HL-60 (cell line): Measurements from ENCODE around the gene CEP78.
A peak's percentile ranks its signal among the peaks of the same experiment; 100 is the strongest.

Experiments
- DNase-seq, 2 experiments: peaks; one replicate each; pipeline ENCODE4 v3.0.0-alpha.2; 2010 to 2020; ENCODE audit warnings: low read depth in 1 of 2, low spot score in 1 of 2
- H3K27ac ChIP-seq: fragments of 250-450 bp; sonication (Bioruptor Pico); replicated peaks from 2 replicates; pipeline ENCODE4 v1.5.1; 2020; ENCODE audit warnings: mild to moderate bottlenecking, moderate library complexity
- H3K27me3 ChIP-seq: fragments of 250-450 bp; sonication (Bioruptor Pico); 2 replicates; pipeline ENCODE4 v1.5.1; 2021; ENCODE audit warnings: mild to moderate bottlenecking, moderate library complexity; ENCODE audit not compliant: insufficient read depth, poor library complexity, severe bottlenecking
- H3K4me3 ChIP-seq: replicated peaks from 2 replicates; pipeline ENCODE4 v1.5.1; 2011; ENCODE audit warnings: mild to moderate bottlenecking, control low read depth, low read length; ENCODE audit not compliant: insufficient read depth
- CTCF ChIP-seq: IDR thresholded peaks from one replicate; pipeline ENCODE4 v1.5.1; 2011; ENCODE audit warnings: low read length, control low read depth, inconsistent platforms; ENCODE audit not compliant: insufficient read depth
- GABPA ChIP-seq: IDR thresholded peaks from 2 replicates; pipeline ENCODE4 v1.6.1; 2012; ENCODE audit warnings: low read depth
- POLR2AphosphoS5 ChIP-seq: IDR thresholded peaks from 2 replicates; pipeline ENCODE4 v1.6.1; 2012; ENCODE audit warnings: low read depth
- REST ChIP-seq: IDR thresholded peaks from 2 replicates; pipeline ENCODE4 v1.6.1; 2012; ENCODE audit warnings: low read depth; ENCODE audit not compliant: insufficient replicate concordance
- SPI1 ChIP-seq: IDR thresholded peaks from 2 replicates; pipeline ENCODE4 v1.6.1; 2012; ENCODE audit warnings: low read depth, mild to moderate bottlenecking, borderline replicate concordance
- long read RNA-seq: library from polyadenylated mRNA; unstranded; transcript quantifications from one replicate; pipeline ENCODE4 v2.0.0, GENCODE V29; 2020

The CEP78 gene
- long read RNA-seq, full-length matches to known transcripts: 33 of 71 reads
- long read RNA-seq, partial matches to known transcripts: 20 of 71 reads
- long read RNA-seq, other reads (novel, unspliced or antisense): 18 of 71 reads

GRCh38 chr9:78235762-78236550, at the start of gene CEP78:
Gene CEP78, plus strand, starts transcription at chr9:78236075. Its CDS starts 276 bp downstream, at chr9:78236351.
- Histone ChIP-seq H3K27ac (peak within 1 kb of the TSS; percentile 72), H3K4me3 (peak within 1 kb of the TSS; percentile 86)
- no peak for TF ChIP-seq GABPA
- TF ChIP-seq REST: no peak
- no peak for TF ChIP-seq SPI1
- no peak for TF ChIP-seq CTCF
- peak; percentile 82 for TF ChIP-seq POLR2AphosphoS5

GRCh38 chr9:78187763-78188484, 48.0 kb upstream of the CEP78 start:
- Histone ChIP-seq H3K27ac (no peak overlapping the region), H3K4me3 (no peak overlapping the region), H3K27me3 (no peaks in the 10 kb centered on the region)
- TF ChIP-seq CTCF (no peak), REST (no peak), POLR2AphosphoS5 (no peak), GABPA (no peak), SPI1 (no peak)
- DNase-seq: no peak

More at GRCh38 chr9:78235762-78236550, at the start of gene CEP78:
- peak; percentile 76 to 92 for DNase-seq
- H3K27me3 ChIP-seq: no peaks in the 10 kb centered on the region

GRCh38 chr9:78188594-78188993, 47.3 kb upstream of the CEP78 start:
- DNase-seq: no peak

More at GRCh38 chr9:78188594-78188993, 47.3 kb upstream of the CEP78 start:
- Histone ChIP-seq H3K27ac (no peak overlapping the region), H3K27me3 (no peaks in the 10 kb centered on the region), H3K4me3 (no peak overlapping the region)
- TF ChIP-seq REST: no peak
- TF ChIP-seq SPI1: no peak
- no peak for TF ChIP-seq CTCF
- TF ChIP-seq POLR2AphosphoS5: no peak
- no peak for TF ChIP-seq GABPA
